ENCODE results near the gene MATCAP1. TPM values are rescaled to one million over a fixed set of nuclear protein-coding genes. Genes with fewer than 3 reads are reported as not detected.

Gene MATCAP1
- total RNA-seq, 1 experiment from 2014 or later = 51.2 TPM

DNA sequence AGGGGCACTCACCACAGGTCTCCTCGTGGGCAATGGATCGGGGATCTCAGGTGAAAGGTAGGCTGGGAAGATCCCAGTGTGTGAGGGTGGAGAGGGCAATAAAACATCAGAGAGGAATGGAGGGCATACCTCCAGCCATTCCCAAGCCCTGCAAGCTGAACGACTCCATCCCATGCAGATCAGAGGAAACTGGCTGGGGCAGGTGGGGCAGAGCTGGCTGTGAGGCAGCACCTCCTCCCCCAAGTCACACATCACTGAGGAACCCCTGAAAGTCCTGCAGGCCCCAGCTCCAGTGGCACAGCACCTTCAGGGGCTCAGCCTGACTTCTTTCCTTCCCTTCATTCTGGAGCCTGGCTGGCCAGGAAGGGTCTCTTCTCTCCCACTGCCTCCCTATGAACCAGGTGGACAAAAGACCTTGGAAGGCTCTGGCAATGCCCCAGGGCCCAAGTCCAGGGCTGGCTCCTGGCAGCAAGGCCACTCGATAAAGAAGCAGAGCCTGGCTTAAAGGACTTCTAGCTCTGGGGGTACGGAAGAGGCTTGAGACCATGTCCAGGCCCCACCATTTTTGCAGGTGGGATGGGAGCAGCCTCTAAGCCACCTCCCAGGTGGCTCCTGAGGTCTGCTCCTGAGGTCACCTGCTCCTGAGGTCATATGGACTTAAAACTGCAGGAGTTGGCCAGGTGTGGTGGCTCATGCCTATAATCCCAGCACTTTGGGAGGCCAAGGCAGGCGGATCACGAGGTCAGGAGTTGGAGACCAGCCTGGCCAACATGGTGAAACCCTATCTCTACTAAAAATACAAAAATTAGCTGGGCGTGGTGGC is 29.6 kb upstream of the MATCAP1 start:
- no peak overlapping the region for H4K8ac ChIP-seq (replicated peaks; ENCODE audit: insufficient read length, low read depth, low read length)
- no peaks in the 10 kb centered on the region for H3K79me1 ChIP-seq (ENCODE audit: insufficient read depth, low read depth, low read length, poor library complexity, severe bottlenecking)
- H4K5ac ChIP-seq (ENCODE audit: insufficient read length, low read depth, low read length) = no peak overlapping the region
- H2BK120ac ChIP-seq (ENCODE audit: low read depth, low read length, poor library complexity, severe bottlenecking) = no peak overlapping the region
- no peak overlapping the region for H3K27ac Mint-ChIP-seq
- H4K91ac ChIP-seq (ENCODE audit: insufficient read length, low read depth, low read length) = no peak overlapping the region
- TF ChIP-seq, protein P1, sequence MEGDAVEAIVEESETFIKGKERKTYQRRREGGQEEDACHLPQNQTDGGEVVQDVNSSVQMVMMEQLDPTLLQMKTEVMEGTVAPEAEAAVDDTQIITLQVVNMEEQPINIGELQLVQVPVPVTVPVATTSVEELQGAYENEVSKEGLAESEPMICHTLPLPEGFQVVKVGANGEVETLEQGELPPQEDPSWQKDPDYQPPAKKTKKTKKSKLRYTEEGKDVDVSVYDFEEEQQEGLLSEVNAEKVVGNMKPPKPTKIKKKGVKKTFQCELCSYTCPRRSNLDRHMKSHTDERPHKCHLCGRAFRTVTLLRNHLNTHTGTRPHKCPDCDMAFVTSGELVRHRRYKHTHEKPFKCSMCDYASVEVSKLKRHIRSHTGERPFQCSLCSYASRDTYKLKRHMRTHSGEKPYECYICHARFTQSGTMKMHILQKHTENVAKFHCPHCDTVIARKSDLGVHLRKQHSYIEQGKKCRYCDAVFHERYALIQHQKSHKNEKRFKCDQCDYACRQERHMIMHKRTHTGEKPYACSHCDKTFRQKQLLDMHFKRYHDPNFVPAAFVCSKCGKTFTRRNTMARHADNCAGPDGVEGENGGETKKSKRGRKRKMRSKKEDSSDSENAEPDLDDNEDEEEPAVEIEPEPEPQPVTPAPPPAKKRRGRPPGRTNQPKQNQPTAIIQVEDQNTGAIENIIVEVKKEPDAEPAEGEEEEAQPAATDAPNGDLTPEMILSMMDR (conservative IDR thresholded peaks at IDR 0.05) = no peak
- no peaks in the 10 kb centered on the region for H3K9me3 Mint-ChIP-seq
- H3K9me3 ChIP-seq (ENCODE audit: control insufficient read depth, low read depth, low read length) = no peaks in the 10 kb centered on the region
- H3K4me3 Mint-ChIP-seq = no peak overlapping the region
- H2BK5ac ChIP-seq (ENCODE audit: insufficient read length, low read length) = no peak overlapping the region
- H3K23ac ChIP-seq (ENCODE audit: insufficient read length, low read depth, low read length) = no peak overlapping the region
- H3K9ac ChIP-seq (ENCODE audit: extremely low read depth, insufficient read length, low read length) = no peak overlapping the region
- peaks cover 53% of the 10 kb centered on the region for H3K27me3 Mint-ChIP-seq (ENCODE audit: low read depth)
- H2BK15ac ChIP-seq (ENCODE audit: low read depth, low read length) = no peak overlapping the region
- no peak overlapping the region for H2BK12ac ChIP-seq (ENCODE audit: insufficient read length, low read depth, low read length)
- no peaks in the 10 kb centered on the region for H4K20me1 ChIP-seq (ENCODE audit: control insufficient read depth, insufficient read depth, insufficient read length)
- H3K27me3 ChIP-seq (ENCODE audit: insufficient read depth, low read length) = no peaks in the 10 kb centered on the region; the same call in 1 of the 2 replicates
- no peak overlapping the region for H3K4ac ChIP-seq (ENCODE audit: low read depth, low read length)
- H3K56ac ChIP-seq (ENCODE audit: insufficient read length, low read depth, low read length) = no peak overlapping the region
- no peak overlapping the region for H2AK5ac ChIP-seq (ENCODE audit: insufficient read length, low read length)
- no peak overlapping the region for H3K4me2 ChIP-seq (ENCODE audit: insufficient read depth, insufficient read length, low read length)
- H3K18ac ChIP-seq (ENCODE audit: insufficient read length, low read depth, low read length) = no peak overlapping the region
- no peaks in the 10 kb centered on the region for H3K23me2 ChIP-seq (ENCODE audit: insufficient read length, low read depth, low read length, poor library complexity, severe bottlenecking)
- H2AFZ ChIP-seq (ENCODE audit: low read length) = no peak overlapping the region
- no peaks in the 10 kb centered on the region for H3K4me1 ChIP-seq (ENCODE audit: insufficient read depth, low read length)
- no peak overlapping the region for H3K14ac ChIP-seq (ENCODE audit: insufficient read depth, low read length)
- H3K4me1 Mint-ChIP-seq = no peaks in the 10 kb centered on the region
- no peak overlapping the region for H2BK20ac ChIP-seq (ENCODE audit: low read depth, low read length, poor library complexity, severe bottlenecking)
- H3K79me2 ChIP-seq (ENCODE audit: insufficient read depth, low read length) = no peaks in the 10 kb centered on the region
- no peak for DNase-seq
- H3K36me3 Mint-ChIP-seq (ENCODE audit: insufficient read depth in 1 of 3, low read depth in 3 of 3) = no peaks in the 10 kb centered on the region
- no peak overlapping the region for H3T11ph ChIP-seq (ENCODE audit: low read length)
- no peak overlapping the region for H3K27ac ChIP-seq (ENCODE audit: insufficient read length, low read depth, low read length)
- WGBS (ENCODE audit: extremely low coverage, insufficient read length, low lambda C conversion rate) = no CpG with 5 or more reads among the region's 8 CpGs

All from H9 (cell line).